Measurements from ENCODE around the gene MAP6D1.
A peak's percentile ranks its signal among the peaks of the same experiment; 100 is the strongest.

Gene MAP6D1

DNA sequence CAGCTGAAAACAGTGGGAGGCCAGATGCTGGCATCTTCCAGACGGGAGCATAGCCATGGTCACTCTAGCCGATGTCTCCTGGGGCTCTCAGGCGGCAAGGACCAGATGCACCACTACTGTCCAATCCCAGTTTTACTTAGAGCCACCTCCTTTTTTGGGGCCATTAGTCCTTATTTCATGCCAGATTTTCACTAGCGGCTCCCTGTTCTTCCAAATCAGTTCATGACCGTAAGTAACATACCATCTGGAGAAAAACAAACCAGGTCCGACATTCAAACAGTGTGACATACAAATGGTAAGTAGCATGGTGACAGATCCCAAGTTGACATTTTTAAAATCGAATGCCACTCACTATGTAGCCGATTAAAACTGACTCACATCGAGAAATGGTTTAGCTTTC, 4.1 kb upstream of the MAP6D1 start:
- H3K36me3 ChIP-seq = peaks cover 81% of the 10 kb centered on the region
- H3K4me3 ChIP-seq (ENCODE audit: low read depth in 1 of 2, low read length in 1 of 2) = no peak overlapping the region
- H3K9me3 ChIP-seq = no peaks in the 10 kb centered on the region
- TF ChIP-seq, protein P1, sequence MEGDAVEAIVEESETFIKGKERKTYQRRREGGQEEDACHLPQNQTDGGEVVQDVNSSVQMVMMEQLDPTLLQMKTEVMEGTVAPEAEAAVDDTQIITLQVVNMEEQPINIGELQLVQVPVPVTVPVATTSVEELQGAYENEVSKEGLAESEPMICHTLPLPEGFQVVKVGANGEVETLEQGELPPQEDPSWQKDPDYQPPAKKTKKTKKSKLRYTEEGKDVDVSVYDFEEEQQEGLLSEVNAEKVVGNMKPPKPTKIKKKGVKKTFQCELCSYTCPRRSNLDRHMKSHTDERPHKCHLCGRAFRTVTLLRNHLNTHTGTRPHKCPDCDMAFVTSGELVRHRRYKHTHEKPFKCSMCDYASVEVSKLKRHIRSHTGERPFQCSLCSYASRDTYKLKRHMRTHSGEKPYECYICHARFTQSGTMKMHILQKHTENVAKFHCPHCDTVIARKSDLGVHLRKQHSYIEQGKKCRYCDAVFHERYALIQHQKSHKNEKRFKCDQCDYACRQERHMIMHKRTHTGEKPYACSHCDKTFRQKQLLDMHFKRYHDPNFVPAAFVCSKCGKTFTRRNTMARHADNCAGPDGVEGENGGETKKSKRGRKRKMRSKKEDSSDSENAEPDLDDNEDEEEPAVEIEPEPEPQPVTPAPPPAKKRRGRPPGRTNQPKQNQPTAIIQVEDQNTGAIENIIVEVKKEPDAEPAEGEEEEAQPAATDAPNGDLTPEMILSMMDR (IDR thresholded peaks at IDR 0.05) = no peak
- peaks cover 26% of the 10 kb centered on the region for H3K27me3 ChIP-seq
- no peak overlapping the region for H3K27ac ChIP-seq
- peaks cover 8 to 13% of the 10 kb centered on the region in 2 experiments for H3K4me1 ChIP-seq (ENCODE audit: control insufficient read depth in 1 of 2, insufficient read depth in 1 of 2, low read depth in 1 of 2, low read length in 1 of 2)

DNA sequence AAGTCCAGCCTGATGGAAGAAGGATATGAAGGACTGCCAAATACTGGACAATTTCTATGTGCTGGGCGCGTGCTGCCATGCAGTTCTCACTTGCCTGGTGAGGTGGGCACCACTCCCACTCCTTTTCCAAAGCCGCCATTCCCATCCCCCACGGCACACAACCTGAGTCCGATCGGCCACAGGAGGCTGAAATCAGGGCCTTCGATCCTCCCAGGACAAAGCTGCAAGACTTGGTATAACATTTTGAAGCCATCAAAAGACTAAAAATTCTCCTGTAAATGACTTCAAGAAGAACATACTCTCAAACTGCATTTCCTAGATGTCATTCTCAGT, 3.1 kb upstream of the MAP6D1 start:
- Histone ChIP-seq H3K27ac (no peak overlapping the region), H3K4me3 (ENCODE audit: low read depth in 1 of 2, low read length in 1 of 2) (no peak overlapping the region), H3K4me1 (ENCODE audit: control insufficient read depth in 1 of 2, insufficient read depth in 1 of 2, low read depth in 1 of 2, low read length in 1 of 2) (peaks cover 10 to 20% of the 10 kb centered on the region in 2 experiments), H3K9me3 (no peaks in the 10 kb centered on the region), H3K36me3 (peaks cover 72% of the 10 kb centered on the region), H3K27me3 (peaks cover 36% of the 10 kb centered on the region)
- TF ChIP-seq, protein P1 (IDR thresholded peaks at IDR 0.05) = no peak

- Histone ChIP-seq H3K27me3 (peaks cover 41% of the 10 kb centered on the region), H3K9me3 (no peaks in the 10 kb centered on the region), H3K4me1 (ENCODE audit: control insufficient read depth in 1 of 2, insufficient read depth in 1 of 2, low read depth in 1 of 2, low read length in 1 of 2) (peaks cover 10 to 20% of the 10 kb centered on the region in 2 experiments), H3K36me3 (peaks cover 66% of the 10 kb centered on the region), H3K27ac (no peak overlapping the region), H3K4me3 (ENCODE audit: low read depth in 1 of 2, low read length in 1 of 2) (no peak overlapping the region)
- TF ChIP-seq, protein P1 (IDR thresholded peaks at IDR 0.05) = no peak
Observed at GRCh38 chr3:183827809-183828537, 2.6 kb upstream of the MAP6D1 start.

DNA sequence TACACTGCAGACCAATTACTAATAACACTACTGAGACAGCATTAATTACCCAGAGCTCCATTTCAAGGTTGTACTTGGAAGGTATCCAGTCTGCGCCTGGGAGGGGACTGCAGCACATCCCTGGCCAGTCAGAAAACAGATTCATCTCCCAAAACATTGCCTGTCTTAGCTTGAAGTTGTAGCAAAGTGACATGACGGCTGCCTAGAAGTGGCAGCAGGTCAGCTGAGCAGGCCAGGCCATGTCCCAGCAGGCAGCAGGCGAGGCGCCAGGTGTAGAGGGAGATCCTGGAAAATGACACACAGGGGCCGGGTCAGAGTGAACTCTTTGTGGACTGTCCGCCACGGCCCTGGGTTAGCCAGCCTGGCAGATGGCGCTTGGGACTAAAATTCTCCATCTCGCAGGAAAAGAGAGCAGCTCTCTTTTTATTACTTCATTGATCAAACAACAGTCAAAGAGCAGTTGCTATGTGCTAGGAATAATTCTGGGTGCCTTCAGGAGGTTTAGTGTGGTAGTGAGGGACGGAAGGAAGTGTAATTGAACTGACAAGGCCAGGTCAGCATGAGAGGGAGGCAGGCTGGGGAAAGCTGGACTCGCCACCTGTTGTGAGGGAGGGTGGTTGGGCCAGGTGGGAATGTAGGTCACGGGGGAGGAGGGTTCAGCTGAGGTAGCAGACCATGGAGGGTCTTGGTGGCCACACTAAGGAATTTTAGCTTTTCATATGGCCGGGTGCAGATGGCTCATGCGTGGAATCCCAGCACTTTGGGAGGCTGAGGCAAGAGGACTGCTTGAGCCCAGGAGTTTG, 1.3 kb upstream of the MAP6D1 start:
- Histone ChIP-seq H3K9me3 (no peaks in the 10 kb centered on the region), H3K4me1 (ENCODE audit: control insufficient read depth in 1 of 2, insufficient read depth in 1 of 2, low read depth in 1 of 2, low read length in 1 of 2) (peaks cover 10 to 20% of the 10 kb centered on the region in 2 experiments), H3K27me3 (peaks cover 47% of the 10 kb centered on the region), H3K4me3 (ENCODE audit: low read depth in 1 of 2, low read length in 1 of 2) (no peak overlapping the region), H3K27ac (no peak overlapping the region), H3K36me3 (peaks cover 53% of the 10 kb centered on the region)
- TF ChIP-seq, protein P1 (IDR thresholded peaks at IDR 0.05) = no peak

DNA sequence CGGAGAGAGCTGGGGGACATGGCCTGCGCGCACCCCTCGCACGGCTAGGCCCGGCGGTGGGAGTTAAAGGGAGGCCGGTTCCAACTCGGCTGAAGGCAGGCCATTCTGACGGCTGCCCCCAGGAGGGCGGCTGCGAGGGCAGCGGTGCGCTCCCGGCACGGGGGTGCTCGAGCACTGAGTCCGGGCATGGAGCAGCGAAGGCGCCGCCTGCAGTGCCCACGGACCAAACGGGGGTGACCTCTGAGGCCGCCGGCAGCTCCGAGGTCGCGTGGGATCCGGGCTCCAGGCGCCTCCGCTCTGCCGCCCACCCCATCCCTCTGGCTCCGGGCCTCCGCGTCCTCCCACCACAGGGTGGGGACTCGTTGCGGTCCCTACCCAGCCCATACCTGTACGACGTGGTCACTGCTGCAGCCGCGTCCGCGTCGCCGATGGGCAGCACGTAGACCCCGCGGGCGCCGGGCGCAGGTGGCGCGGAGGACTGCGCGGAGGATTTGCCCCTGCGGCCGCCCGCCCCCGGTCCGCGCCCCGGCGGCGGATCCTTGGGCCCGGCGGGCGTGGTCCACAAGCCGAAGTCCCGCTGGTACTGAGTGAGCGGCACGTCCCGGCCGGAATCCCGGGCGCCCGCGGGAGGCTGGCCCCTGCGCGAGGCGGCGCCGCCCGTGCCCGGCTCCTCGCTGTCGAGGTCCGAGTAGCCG, 469 bp downstream of the MAP6D1 start:
- no peak overlapping the region for H3K27ac ChIP-seq
- peak overlapping the region; percentile 39 to 58 for H3K4me3 ChIP-seq (ENCODE audit: low read depth in 1 of 2, low read length in 1 of 2)
- no peaks in the 10 kb centered on the region for H3K9me3 ChIP-seq
- peaks cover 36% of the 10 kb centered on the region for H3K36me3 ChIP-seq
- peaks cover 10 to 20% of the 10 kb centered on the region in 2 experiments for H3K4me1 ChIP-seq (ENCODE audit: control insufficient read depth in 1 of 2, insufficient read depth in 1 of 2, low read depth in 1 of 2, low read length in 1 of 2)
- TF ChIP-seq, protein P1 (IDR thresholded peaks at IDR 0.05) = no peak
- peaks cover 47% of the 10 kb centered on the region for H3K27me3 ChIP-seq

Measured in neutrophil (primary cell).